ENCODE measurements around the gene KCND1.

Gene KCND1

DNA sequence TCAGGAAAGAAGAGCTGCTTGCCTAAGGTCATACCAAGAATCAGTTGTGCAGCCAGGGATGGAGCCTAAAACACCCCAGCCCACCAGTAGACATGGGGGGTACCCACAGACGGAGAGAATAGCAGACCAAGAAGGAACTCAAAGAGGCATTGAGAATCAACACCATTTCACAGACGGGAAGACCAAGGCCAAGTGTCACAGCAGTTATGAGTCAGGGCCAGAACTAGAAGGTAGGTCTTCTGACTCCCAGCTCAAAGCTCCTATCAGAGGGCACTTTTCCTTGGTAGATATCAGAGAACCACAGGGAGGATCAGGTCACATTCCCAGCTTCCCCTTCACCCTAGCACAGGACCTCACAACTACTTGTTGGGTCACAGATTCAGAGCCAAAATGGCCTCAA lies 28.7 kb downstream of the KCND1 start:
- no peak overlapping the region for H3K4me3 ChIP-seq (ENCODE audit: low read length)
- no peak for DNase-seq (ENCODE audit: low read depth, low spot score)

DNA sequence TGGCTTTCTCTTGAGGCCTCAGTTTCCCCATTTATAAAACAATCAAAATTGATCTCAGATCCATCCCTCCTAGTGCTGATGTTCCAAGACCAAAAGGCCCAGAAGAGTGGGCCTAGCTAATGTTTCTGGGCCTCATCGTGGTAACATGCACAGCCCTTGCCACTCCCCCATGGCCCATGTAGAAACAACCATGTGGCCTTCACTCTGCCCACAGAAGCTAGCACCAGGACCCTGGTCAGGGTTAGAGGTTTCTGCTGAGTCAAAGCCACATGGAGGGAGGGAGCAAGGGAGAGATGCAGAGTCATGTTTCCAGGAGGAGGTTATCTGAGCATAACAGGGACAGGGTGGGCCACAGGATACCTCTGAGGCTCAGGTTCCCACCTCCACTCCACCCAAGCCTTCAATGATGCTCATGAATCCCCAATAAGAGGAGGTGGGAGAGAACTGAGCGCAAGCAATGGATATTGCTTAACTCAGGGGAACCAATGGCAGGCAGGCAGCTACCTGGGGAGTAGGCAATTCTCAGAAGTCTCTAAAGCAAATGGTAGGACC lies 31.2 kb downstream of the KCND1 start:
- no peak overlapping the region for H3K4me3 ChIP-seq (ENCODE audit: low read length)
- DNase-seq (ENCODE audit: low read depth, low spot score) = no peak

DNA sequence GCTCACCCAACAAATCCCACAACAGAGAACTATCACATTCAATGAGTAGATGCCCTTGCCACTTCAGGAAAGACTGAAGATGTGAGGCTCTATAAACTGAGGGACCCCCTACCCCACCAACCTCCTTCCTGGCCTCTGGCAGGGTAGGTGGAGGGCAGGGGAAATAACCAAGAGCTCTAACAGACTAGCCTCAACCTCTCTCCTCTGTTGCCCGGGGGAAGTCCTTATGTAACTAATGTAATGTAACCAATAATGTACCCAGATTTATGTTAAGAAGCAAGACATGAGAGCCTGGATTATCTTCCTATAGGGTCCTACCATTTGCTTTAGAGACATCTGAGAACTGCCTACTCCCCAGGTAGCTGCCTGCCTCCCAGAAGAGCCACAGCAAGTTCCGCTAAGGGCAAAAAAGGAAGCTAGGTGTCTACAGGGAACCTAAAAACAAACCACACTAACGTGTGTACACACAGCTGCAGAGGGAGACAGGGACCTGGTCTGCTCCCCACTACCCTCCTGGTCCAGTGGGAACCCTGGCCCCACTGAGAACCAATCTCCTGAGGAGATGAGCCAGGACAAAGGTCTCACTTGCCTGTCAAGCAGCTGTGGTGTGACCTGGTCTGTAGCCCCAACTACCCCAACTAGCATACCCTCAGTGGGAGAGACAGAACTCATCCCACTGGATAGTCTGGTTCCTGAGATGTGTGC lies 32.0 kb downstream of the KCND1 start:
- DNase-seq (ENCODE audit: low read depth, low spot score) = peak; percentile 44
- H3K4me3 ChIP-seq (ENCODE audit: low read length) = no peak overlapping the region

DNA sequence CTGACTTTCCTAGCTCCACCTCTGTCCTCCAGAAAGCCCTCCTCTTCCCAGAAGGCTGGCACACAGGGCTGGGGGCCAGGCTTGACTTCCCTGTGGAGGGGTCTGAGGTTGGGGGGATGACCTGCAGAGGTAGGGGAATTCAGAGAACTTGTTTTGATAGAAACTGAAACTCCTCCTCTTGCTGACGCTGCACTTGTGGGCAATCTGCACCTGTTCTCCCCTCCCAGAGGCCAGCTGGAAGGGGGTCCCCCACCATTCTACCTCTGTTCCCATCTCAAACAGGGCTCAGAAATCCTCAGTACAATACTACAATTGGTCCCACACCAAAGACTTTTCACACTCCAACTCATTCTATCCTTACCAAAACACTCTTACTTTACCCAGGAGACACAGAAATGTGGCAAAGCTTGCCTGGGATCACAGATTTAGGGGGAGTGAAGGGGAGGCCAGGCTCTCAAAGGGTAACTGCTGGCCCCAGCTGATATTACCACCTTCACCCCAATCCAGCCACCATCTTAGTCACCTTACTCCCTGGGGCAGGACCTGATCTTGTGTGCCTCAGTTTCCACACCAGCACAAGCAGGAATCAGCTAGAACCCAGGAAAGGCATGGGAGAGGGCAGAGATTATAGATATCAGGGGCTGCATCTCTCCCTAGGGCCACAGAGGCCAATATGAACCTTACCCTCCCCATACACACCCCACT lies 32.8 kb downstream of the KCND1 start:
- no peak overlapping the region for H3K4me3 ChIP-seq (ENCODE audit: low read length)
- no peak for DNase-seq (ENCODE audit: low read depth, low spot score)

DNA sequence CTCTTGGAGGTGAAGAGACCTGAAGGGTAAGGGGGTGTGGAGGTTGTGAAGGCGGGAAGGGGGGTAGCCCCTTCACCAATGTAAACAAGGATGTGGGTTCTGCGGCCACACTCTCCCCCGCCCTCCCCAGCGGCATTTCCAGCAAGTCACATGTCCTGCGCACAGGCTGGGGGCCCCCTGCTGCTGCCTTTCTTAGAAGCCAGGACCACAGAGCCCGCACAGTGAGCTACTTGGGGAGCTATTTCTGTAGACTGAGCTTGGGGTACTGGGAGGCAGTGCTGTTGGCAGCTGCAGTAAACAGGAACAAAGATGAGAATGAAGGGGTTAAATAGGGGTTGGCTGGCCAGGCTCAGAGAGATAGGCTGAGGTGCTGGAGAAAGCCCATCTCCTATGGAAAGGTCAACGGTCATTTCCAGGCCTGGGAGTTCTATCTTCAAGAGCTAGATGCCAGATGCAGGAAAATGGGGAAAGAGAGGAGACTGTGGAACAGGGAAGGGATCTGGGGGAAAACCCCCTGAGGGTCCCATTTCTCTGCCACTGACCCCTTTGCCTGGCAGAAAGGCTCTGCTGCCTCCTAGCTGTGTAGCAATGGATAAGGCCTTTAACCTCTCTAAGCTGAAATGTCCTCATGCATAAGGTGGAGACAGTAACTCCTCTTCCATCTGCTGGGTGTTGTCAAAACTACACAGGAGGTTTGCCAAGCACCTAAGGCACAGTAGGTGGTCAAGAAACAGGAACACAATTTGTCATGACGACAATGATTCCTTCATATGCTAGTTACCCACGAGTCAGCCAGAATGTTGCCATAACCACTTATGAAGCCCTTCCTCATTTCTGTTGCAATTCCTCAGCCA lies 34.4 kb downstream of the KCND1 start:
- peak overlapping the region; percentile 11; the same call in 1 of the 2 replicates for H3K4me3 ChIP-seq (ENCODE audit: low read length)
- DNase-seq (ENCODE audit: low read depth, low spot score) = peak; percentile 83

DNA sequence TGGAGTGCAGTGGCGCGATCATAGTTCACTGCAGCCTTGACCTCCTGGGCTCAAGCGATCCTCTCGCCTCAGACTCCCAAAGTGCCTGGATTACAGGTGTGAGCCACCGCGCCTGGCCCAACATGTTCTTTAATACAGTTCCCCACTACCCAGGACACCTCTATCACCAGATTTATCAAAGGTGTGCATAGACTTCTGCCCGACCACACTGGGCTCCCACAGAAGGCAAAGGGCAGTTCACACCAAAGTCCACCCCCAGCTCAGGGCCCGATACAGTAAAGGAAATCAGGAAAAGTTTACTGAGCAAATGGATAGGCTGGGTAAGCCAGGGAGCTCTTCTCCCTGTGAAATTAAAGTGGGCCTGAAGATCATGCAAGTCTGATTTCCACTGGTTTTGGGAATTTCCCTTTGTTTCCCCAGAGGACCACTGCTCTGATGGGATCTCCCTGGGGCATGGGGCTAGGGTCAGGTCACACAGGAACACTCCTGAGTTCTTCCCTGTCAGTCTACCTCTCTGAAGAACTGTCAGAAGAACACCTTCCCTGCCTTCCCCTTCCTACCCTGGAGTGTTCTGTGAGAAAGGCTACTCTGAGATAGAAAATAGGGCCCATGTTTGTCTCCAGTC lies 35.1 kb downstream of the KCND1 start:
- no peak overlapping the region for H3K4me3 ChIP-seq (ENCODE audit: low read length)
- no peak for DNase-seq (ENCODE audit: low read depth, low spot score)

DNA sequence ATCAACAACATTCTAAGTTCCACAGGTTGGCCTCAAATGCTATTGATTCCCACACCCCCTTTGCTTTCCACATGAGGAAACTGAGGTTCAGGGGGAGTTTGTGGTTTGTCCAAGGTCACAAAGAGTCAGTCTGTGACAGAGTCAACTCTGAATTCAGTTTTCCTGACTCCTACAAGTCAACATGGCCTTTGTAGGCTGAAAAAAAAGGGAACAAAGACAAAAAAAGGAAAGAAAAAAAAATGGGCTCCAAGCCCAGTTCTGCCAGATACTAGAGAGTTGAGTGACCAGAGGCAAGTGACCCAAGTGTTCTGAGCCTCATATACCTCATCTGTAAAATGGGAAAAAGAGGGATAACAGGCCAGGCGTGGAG lies 36.4 kb downstream of the KCND1 start:
- no peak overlapping the region for H3K4me3 ChIP-seq (ENCODE audit: low read length)
- DNase-seq (ENCODE audit: low read depth, low spot score) = no peak

DNA sequence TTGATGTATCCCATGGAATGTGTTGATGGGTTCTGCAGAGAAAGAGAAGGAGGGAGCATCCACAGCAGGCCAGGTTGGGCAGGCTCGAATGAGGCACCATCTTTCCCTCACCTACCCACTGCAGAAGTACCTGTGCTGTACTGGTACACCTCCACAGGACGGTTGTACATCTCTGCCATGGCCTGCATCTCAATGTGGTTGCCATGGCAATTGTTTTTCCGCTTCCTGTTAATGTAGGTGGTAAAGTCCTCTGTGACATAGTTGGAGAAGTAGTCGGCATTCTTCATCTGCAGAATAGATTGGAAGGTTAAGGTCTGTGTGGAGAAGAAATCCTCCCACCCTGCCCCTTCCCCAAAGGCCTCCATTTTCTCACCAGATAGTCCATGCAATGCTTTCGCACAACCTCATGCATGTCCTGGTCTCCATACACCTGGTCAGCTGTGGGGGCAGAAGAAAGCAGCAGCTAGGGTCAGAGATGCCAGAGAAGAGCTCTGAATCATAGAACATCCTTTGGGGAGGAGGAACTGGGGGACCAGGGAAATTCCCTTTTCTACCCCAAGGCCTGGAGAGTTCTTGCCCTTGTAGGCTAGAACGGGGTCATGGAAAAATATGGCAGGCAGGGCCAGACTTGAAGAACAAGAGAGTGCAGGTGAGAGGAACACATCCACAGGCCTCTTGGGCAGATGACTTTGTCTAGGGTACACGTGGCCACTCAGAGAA lies 36.9 kb downstream of the KCND1 start:
- no peak overlapping the region for H3K4me3 ChIP-seq (ENCODE audit: low read length)
- no peak for DNase-seq (ENCODE audit: low read depth, low spot score)

DNA sequence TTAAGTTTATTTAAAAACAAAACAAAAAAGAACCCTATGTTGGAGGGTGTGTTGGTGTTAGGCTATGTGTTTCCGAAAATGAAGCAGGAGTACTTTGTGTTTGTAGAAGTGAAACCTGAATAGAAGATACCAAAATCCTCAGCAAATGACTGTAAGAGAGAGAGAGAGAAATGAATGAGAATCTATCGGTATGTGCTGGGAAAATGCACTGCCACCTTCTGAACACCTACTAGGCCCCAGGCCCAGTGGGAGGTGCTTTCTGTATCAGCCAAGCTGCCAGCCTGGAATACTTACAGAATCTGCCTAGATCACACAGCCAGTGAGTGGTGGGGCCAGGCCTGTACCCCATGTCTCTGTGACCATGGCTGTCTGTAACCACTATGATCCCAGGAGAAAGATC lies 37.9 kb downstream of the KCND1 start:
- no peak overlapping the region for H3K4me3 ChIP-seq (ENCODE audit: low read length)
- DNase-seq (ENCODE audit: low read depth, low spot score) = no peak

DNA sequence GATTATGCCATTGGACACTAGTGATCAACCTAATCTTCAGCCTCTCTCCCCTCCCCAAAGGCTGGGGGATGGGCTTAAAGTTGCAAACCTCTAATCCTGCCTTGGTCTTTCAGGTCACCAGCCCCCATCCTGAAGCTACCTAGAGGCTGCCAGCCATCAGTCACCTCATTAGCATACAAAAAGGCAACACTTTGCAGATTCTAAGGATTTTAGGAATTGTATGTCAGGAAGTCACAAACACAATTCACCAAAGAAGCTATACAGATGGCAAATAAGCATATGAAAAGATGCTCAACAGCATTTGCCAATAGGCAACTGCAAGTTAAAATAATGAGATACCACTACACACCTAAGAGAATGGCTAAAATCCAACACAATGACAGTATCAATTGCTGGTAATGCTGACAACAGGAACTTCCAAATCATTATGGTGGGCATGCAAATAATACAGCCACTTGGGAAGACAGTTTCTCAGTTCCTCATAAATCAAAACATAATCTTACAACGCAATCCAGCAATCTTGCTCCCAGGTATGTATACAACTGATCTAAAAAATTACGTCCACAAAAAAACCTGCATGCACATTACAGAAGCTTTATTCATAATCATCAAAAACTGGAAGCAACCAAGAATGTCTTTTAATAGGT lies 43.8 kb downstream of the KCND1 start:
- H3K4me3 ChIP-seq (ENCODE audit: low read length) = no peak overlapping the region
- no peak for DNase-seq (ENCODE audit: low read depth, low spot score)

DNA sequence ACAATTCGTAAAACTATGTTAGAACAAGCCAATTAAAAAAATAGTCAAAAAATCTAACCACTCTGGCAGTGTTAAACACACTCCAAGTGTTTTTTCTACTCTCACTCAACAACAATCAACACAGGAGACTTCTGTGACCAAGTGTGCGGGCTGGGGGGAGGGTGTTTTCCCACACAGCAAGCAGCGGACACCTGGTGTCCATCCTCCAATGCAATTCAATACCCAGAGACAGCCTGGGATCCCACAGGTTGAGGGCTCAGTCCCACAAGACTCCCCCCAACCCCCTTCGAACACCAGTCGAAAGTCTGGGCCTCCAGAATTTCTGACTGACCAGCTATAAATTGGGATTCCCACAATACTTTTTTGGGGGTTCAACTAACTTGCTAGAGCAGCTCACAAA lies 44.5 kb downstream of the KCND1 start:
- H3K4me3 ChIP-seq (ENCODE audit: low read length) = no peak overlapping the region

DNA sequence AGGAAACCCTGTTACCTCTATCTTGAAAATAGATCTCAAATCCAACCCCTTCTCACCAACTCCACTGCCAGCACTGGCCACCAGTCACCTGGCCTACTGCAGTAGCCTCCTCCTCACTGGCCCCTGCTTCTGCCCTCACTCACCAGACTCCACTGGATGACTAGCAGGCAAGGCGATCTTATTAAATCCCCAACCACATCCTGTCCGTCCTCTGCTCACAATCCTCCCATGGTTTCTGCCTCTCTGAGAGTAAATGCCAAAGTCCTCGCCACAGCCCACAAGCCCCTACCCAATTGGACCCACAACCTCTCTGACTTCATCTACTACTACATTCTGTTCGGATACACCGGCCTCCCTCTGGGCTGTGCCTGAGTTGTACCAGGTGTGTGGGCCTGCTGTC lies 47.4 kb downstream of the KCND1 start:
- no peak overlapping the region for H3K4me3 ChIP-seq (ENCODE audit: low read length)
- no peak for DNase-seq (ENCODE audit: low read depth, low spot score)

More for the DNA sequence above, 44.5 kb downstream of the KCND1 start:
- DNase-seq (ENCODE audit: low read depth, low spot score) = no peak

DNA sequence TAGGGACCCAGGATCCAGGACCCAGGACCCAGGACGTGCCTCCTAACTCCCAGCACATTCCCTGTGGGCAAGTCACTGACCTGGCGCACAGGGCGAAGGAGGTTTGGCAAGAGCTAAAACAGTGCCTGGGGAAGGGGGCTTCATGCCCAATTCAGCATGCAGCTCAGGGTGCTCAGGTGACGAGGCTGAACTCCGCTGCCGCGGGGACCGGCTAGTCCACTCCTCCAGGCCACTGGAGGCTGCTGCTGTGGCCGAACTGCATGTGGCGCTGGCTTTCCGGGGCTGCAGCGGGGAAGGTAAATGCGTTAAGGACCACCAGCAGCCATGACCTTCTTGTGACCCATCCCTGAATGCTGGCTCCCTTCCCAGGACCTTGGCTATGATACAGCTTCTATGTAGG lies 47.9 kb downstream of the KCND1 start:
- H3K4me3 ChIP-seq (ENCODE audit: low read length) = no peak overlapping the region
- no peak for DNase-seq (ENCODE audit: low read depth, low spot score)

DNA sequence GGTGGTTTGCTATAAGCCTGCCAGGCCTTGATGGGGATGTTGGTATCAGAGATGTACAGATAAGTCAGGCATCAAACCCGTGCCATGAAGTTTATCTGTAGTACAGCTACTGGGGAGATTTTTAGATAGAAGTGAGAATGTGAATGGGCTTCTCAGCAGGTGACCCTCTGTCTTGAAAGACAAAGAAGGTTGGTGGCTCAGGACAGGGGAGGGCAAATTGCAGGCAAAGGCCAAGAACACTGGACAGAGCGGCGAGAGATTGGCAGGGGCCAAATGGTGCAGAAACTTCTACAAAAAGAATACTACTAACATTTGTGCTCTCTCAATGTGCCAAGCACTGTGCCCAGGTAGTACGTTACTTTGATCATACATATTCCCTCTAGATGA lies 50.9 kb downstream of the KCND1 start:
- no peak for DNase-seq (ENCODE audit: low read depth, low spot score)
- no peak overlapping the region for H3K4me3 ChIP-seq (ENCODE audit: low read length)

DNA sequence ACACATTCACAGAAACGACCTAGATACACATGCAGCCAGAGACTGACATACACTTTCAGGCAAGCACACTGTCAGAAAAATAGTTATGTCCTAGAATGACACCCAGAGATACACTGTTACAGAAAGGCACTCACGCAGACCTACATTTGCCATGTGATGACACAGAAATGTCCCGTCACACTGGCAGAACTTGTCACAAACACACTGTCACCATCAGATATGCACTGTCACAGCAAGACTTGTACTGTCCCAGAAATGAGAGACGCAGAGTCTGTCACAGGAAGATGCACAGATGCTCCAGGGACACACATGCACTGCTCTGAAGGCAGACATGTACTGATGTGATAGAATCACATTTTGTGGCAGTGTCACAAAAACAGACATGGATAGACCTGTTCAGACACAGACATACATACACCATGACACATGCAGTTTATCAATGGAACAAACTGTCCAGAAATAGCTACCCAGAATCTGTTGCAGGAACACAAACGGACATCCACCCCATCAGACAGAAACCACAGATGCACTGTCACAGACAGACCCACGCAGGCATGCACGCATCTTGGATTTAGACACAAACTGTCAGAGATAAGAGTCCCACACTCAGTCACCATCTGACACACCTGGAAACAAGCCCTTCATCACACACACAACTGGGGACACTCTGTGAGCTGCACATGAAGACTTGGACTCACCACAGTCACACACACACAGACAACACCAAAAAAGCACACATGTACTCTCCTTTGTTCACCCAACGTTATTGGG lies 51.5 kb downstream of the KCND1 start:
- no peak overlapping the region for H3K4me3 ChIP-seq (ENCODE audit: low read length)
- no peak for DNase-seq (ENCODE audit: low read depth, low spot score)

DNA sequence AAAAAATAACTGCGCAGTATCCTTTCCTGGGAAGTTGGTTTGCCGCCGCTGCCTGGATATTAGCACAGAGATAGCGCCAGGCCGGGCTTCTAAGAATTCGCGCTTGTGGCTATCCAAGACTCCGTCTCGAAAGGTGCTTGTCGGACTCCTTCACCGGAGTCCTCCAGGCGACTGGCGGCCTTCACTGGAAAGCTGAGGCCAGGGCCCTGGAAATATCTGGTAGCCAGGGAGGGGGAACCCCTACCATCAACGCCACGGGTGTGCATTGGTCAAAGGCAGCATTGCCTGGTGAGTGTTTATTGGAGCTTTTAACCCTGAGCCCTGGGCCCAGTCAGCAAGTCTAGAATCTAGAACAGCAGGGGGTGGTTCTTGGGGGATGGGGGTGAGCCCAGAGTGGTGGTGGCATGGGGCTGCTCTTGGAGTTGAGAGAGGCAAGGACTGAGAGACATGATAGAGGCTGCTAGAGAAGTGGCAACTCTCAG lies 52.2 kb downstream of the KCND1 start:
- H3K4me3 ChIP-seq (ENCODE audit: low read length) = peak overlapping the region; percentile 38
- DNase-seq (ENCODE audit: low read depth, low spot score) = no peak

DNA sequence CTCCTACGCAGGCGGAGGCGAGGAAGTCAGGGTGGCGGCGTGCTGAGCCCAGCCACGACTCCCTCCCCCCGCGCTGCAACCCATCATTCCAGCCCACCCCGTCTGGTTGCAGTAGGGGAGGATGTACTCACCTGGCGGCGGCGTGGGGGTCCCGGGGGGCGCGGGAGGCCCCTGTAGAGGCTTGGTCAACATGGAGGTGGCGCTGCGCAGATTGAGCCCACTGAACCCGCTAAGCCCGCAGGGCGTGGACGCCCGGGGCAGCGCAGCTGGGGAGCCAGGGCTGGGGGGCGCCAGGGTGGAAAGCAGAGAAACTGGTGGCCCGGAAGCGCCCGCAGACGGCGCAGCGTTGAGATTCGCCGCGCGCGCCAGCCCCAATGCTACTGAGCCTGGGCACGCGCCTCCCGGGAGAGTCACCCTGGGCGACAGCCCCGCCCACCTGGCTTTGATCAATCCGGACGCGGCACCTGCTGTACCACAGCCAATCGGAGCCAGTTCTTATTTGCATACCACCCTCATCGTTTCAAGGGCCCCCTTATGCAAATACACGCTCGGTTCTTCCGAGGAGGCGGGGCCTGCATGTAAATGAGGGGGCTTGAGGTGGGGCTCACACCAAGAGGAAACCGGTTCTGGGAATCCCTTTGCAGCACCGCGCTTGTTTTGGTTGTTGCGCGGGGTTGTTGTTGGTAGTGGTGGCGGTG lies 52.9 kb downstream of the KCND1 start, which contains the start of gene PIM2:
PIM2 (minus strand) TSS at position 382 of the 698 bp plus-strand sequence; CDS start at position 192, 190 bp downstream.
- peak; percentile 95 for DNase-seq (ENCODE audit: low read depth, low spot score)
- H3K4me3 ChIP-seq (ENCODE audit: low read length) = peak within 1 kb of the TSS; percentile 63
